Mucosa of stomach (tissue), 1 donor: ENCODE measurements around the gene MARS1.
A peak's percentile ranks its signal among the peaks of the same experiment; 100 is the strongest.

Experiments
- H3K27me3 ChIP-seq: one replicate; pipeline ENCODE4 v1.7.0; 2013; ENCODE audit warnings: mild to moderate bottlenecking, low read length; ENCODE audit not compliant: control insufficient read depth, insufficient read depth
- H3K36me3 ChIP-seq: one replicate; pipeline ENCODE4 v1.7.0; 2013; ENCODE audit warnings: low read length; ENCODE audit not compliant: control insufficient read depth, insufficient read depth
- H3K4me1 ChIP-seq: one replicate; pipeline ENCODE4 v1.7.0; 2013; ENCODE audit warnings: mild to moderate bottlenecking, low read length; ENCODE audit not compliant: control insufficient read depth, insufficient read depth
- H3K4me3 ChIP-seq: one replicate; pipeline ENCODE4 v1.7.0; 2013; ENCODE audit warnings: low read length
- H3K9ac ChIP-seq: one replicate; pipeline ENCODE4 v1.7.0; 2013; ENCODE audit warnings: mild to moderate bottlenecking, low read length, moderate library complexity
- H3K9me3 ChIP-seq: one replicate; pipeline ENCODE4 v1.7.0; 2013; ENCODE audit warnings: mild to moderate bottlenecking, low read length, moderate library complexity; ENCODE audit not compliant: control insufficient read depth
- donor health status: Pancreatic carcinoma.

MARS1 gene

GRCh38 chr12:57535764-57536596 is 48.1 kb downstream of the MARS1 start:
- no peaks in the 10 kb centered on the region for H3K27me3 ChIP-seq
- H3K36me3 ChIP-seq: peaks cover 8% of the 10 kb centered on the region

GRCh38 chr12:57536597-57536942 is 48.7 kb downstream of the MARS1 start:
- Histone ChIP-seq H3K4me3 (no peak overlapping the region), H3K4me1 (peaks cover 23% of the 10 kb centered on the region), H3K36me3 (peaks cover 8% of the 10 kb centered on the region), H3K9me3 (no peaks in the 10 kb centered on the region), H3K9ac (peak overlapping the region; percentile 38), H3K27me3 (no peaks in the 10 kb centered on the region)

More at GRCh38 chr12:57535764-57536596, 48.1 kb downstream of the MARS1 start:
- Histone ChIP-seq H3K9ac (peak overlapping the region; percentile 38), H3K9me3 (no peaks in the 10 kb centered on the region), H3K4me3 (no peak overlapping the region), H3K4me1 (peaks cover 23% of the 10 kb centered on the region)

GRCh38 chr12:57539134-57539768 is 51.4 kb downstream of the MARS1 start:
- H3K9ac ChIP-seq: no peak overlapping the region
- no peaks in the 10 kb centered on the region for H3K27me3 ChIP-seq
- no peak overlapping the region for H3K4me3 ChIP-seq
- H3K9me3 ChIP-seq: no peaks in the 10 kb centered on the region
- H3K4me1 ChIP-seq: peaks cover 23% of the 10 kb centered on the region
- H3K36me3 ChIP-seq: no peaks in the 10 kb centered on the region

DNA sequence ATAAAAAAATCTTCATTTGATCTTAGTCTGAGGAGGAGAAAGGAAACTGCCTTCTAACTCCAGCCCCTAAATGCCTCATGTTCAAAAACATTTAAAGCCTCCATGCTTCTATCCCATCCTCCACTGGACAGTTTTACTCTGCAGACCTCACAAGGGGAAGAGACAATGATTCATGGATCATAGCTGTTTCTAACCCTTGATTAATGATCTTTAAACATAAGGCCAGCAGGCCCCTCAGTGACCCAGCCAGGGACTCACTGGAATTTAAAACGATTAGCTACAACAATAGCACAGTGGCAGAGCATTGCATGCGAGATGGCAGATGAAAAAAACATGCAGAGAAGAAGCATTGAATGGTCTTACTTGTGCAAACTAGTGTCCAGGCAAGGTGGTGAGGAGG is 53.1 kb downstream of the MARS1 start:
- Histone ChIP-seq H3K27me3 (no peaks in the 10 kb centered on the region), H3K9me3 (no peaks in the 10 kb centered on the region), H3K4me1 (peaks cover 16% of the 10 kb centered on the region), H3K4me3 (no peak overlapping the region), H3K36me3 (no peaks in the 10 kb centered on the region), H3K9ac (no peak overlapping the region)

DNA sequence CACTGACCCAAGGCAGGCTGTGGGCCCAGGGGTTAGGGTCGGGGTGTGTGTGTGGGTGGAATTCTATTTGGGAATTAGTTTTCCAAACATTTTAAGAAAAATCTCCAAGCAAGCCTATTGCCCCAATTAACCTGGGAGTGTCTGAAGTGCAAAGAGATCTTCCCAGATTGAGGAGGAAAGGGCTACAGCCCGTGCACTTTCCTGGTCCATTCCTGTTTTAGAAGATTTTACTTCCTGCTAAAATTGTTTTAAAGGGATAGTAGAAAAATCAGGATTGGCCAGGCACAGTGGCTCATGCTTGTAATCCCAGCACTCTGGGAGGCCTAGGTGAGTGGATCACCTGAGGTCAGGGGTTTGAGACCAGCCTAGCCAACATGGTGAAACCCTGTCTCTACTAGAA is 53.8 kb downstream of the MARS1 start:
- H3K27me3 ChIP-seq: no peaks in the 10 kb centered on the region
- no peak overlapping the region for H3K9ac ChIP-seq
- no peaks in the 10 kb centered on the region for H3K36me3 ChIP-seq
- H3K9me3 ChIP-seq: no peaks in the 10 kb centered on the region
- H3K4me1 ChIP-seq: peaks cover 13% of the 10 kb centered on the region
- H3K4me3 ChIP-seq: no peak overlapping the region

GRCh38 chr12:57543581-57543980 is 55.7 kb downstream of the MARS1 start:
- Histone ChIP-seq H3K4me1 (peaks cover 7% of the 10 kb centered on the region), H3K9me3 (no peaks in the 10 kb centered on the region), H3K27me3 (peaks cover 6% of the 10 kb centered on the region), H3K4me3 (no peak overlapping the region), H3K36me3 (no peaks in the 10 kb centered on the region), H3K9ac (no peak overlapping the region)

- Histone ChIP-seq H3K9me3 (no peaks in the 10 kb centered on the region), H3K4me1 (peaks cover 15% of the 10 kb centered on the region), H3K27me3 (peaks cover 29% of the 10 kb centered on the region), H3K36me3 (no peaks in the 10 kb centered on the region), H3K9ac (peak overlapping the region; percentile 94), H3K4me3 (peak overlapping the region; percentile 28)
Measured at GRCh38 chr12:57545809-57546437, 58.1 kb downstream of the MARS1 start.

- peak within 1 kb of the TSS; percentile 28 for H3K4me3 ChIP-seq
- H3K4me1 ChIP-seq: peaks cover 15% of the 10 kb centered on the region
- peak within 1 kb of the TSS; percentile 94 for H3K9ac ChIP-seq
- no peaks in the 10 kb centered on the region for H3K9me3 ChIP-seq
- no peaks in the 10 kb centered on the region for H3K36me3 ChIP-seq
- peaks cover 29% of the 10 kb centered on the region for H3K27me3 ChIP-seq
Measured at GRCh38 chr12:57546438-57547287, 58.8 kb downstream of the MARS1 start, which contains the start of gene DCTN2. Gene DCTN2 (minus strand): TSS chr12:57547192. CDS start chr12:57547063, 129 bp downstream.

GRCh38 chr12:57547288-57548012 is 59.6 kb downstream of the MARS1 start:
- peaks cover 15% of the 10 kb centered on the region for H3K4me1 ChIP-seq
- no peaks in the 10 kb centered on the region for H3K36me3 ChIP-seq
- H3K9me3 ChIP-seq: no peaks in the 10 kb centered on the region
- H3K9ac ChIP-seq: peak overlapping the region; percentile 94
- H3K4me3 ChIP-seq: peak overlapping the region; percentile 28
- peaks cover 29% of the 10 kb centered on the region for H3K27me3 ChIP-seq

GRCh38 chr12:57548013-57548315 is 60.1 kb downstream of the MARS1 start:
- Histone ChIP-seq H3K4me3 (no peak overlapping the region), H3K9me3 (no peaks in the 10 kb centered on the region), H3K4me1 (peaks cover 15% of the 10 kb centered on the region), H3K9ac (no peak overlapping the region), H3K27me3 (peaks cover 29% of the 10 kb centered on the region), H3K36me3 (no peaks in the 10 kb centered on the region)

- no peak overlapping the region for H3K9ac ChIP-seq
- H3K9me3 ChIP-seq: no peaks in the 10 kb centered on the region
- peaks cover 15% of the 10 kb centered on the region for H3K4me1 ChIP-seq
- peaks cover 29% of the 10 kb centered on the region for H3K27me3 ChIP-seq
- H3K4me3 ChIP-seq: no peak overlapping the region
- H3K36me3 ChIP-seq: no peaks in the 10 kb centered on the region
Measured at GRCh38 chr12:57548488-57548887, 60.6 kb downstream of the MARS1 start.
